Measurements from ENCODE around the gene DYRK1A.

The DYRK1A gene

DNA sequence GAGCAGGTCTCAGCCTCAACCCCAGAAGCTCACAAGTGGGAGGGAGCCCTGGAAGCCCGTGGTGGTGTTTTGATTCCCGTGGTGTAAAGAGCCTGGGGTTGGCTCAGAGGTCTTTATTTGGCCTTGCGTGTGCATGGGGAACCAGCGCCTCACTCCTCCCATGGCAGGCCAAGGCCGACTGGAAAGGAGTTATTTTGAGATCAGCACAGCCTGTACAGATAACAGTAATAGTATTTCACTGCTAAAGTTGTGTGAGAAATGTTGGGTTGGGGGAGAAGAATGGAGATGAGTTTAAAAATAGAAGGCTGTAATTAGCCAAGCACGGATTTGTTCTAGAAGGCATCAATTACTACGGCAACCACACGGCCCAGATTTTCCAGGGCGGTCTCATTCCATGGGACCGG lies 186.5 kb downstream of the DYRK1A start:
- no peak for DNase-seq (ENCODE audit: low read depth)
- H3K4me3 ChIP-seq (ENCODE audit: low read depth, low read length): no peak overlapping the region

DNA sequence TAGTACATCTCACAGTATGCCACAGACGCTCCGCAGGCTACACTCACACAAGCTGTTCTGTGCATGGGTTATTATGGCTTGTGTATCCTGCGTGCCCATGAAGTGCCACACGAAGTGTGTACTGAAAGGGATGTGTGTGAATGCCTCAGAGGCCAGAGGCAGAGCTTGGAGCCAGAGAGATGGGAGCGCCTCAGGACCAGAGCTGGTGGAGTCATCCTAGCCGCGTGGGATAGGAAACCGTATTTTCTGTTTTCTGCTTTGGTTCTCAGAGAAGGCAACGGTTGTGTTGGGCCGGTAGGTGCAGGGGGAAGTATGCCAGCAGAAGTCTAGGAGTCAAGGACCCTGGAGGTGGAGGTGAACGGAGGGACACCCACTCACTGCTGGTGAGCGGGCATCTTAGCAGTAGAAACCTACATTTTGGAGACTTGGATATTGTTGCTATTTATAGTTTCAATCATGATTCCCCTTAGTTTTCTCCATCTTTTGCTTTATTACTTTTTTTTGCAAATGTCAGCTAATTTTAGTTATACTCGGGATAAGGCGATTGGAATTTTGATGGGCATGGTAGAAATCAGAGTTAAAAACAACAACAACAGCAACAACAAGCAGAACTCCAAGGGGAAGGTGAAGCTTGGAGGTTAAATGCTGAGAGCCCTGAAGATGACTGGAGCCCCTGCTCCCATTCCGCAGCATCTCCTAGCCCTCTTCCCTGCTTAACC lies 188.2 kb downstream of the DYRK1A start:
- H3K4me3 ChIP-seq (ENCODE audit: low read depth, low read length): no peak overlapping the region
- no peak for DNase-seq (ENCODE audit: low read depth)

DNA sequence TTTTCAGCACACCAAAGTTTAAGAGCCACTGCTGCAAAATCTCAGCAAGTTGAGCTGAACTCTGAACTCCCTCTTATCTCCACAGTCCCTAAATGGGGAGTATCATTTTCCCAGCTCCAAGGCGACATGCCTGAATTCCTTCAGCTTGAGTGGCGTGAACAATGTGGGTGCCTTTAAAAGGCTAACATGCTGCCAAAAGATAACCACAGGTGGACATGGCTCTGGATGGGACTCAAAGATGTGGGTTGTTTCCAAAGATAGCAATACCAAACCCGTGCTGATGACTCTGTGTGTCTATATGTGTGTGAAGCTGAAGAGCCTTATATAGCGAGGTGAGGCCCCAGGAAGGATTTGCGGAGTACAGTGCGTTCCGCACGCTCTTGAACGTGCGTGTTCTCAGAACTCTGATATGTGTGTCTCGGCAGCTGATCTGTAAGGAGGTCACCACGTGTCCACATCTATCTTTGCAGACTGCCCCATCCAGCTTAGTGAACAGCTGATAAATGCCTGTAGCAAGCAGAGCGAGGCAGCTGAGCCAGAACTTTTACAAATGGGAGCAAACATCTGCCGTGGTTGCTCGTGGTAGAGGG lies 189.2 kb downstream of the DYRK1A start:
- H3K4me3 ChIP-seq (ENCODE audit: low read depth, low read length): no peak overlapping the region
- DNase-seq (ENCODE audit: low read depth): peak; percentile 59

DNA sequence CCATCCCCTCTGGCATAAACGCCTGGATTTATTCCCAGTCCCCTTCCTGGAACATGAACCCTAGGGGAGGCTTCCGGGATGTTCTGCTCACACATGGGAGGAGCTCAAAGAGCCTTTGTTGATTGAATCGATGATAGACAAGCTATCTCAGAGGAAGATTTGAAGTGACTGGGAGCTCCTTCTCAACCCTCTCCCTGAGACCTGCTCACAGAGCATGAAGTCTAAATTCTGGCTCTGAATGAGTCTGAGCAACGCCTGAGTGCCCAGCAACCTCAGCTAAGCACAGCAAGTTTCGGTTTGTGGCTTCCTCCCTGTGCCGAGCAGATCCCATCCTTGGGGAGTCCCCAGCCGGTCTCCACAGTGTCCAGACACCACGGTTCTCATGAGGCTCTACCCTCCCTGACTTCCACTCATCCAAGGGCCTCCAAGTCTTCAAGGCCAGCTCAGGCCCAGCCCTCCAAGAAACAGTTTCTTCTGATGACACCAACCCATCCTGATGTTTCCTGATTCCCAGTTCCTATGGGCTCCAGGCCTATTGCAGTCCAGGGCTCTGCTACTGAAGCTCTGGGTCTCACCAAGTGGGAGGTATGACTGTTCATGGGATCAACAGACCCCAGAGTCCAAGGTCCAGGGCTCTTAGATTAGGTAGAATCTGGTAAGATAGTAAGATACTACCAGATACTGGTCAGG lies 190.8 kb downstream of the DYRK1A start:
- no peak overlapping the region for H3K4me3 ChIP-seq (ENCODE audit: low read depth, low read length)
- DNase-seq (ENCODE audit: low read depth): no peak

DNA sequence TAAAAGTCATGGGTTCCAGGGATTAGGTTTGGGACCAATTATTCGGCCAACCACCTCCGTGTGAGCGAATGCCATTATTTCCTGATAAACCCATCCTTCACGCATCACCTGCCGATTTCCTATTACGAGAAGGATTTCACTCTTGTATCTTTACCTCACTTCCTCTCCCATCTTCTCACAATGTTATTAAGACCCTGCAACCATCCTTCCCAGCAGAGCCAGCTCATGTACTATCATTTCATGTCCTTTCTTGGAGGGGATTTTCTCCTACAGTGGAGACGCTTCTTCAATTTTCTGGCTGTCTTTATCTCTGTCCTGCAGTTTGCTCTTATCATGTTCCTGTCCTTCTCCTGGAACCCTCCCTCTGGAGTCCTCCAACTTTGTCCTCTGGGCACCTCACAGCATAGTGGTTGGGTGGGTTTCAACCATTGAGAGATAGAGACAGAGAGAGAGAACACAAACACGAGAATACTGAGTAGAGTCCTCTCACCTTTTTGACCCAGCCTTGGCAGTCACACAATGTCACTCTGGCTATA lies 192.2 kb downstream of the DYRK1A start:
- H3K4me3 ChIP-seq (ENCODE audit: low read depth, low read length): no peak overlapping the region
- DNase-seq (ENCODE audit: low read depth): no peak

DNA sequence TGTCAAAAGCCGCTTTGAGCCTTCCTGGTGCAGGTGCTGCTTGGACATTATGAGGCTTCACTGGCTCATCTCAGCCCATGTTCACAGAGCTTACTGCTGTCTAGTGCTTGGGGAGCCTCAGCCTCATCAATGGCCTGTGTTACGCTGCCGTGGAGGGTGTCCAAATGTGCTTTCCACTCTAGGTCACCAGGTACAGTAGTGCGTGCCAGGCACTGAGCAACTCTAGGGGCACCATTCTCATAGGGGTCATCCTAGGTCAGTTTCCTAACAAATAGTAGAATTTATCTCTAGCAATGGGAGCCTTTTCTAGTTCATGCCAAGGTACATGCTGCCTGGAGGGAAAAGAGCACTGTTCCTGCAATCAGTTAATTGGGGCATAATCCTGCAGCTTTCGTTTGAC lies 193.8 kb downstream of the DYRK1A start:
- no peak for DNase-seq (ENCODE audit: low read depth)
- no peak overlapping the region for H3K4me3 ChIP-seq (ENCODE audit: low read depth, low read length)

DNA sequence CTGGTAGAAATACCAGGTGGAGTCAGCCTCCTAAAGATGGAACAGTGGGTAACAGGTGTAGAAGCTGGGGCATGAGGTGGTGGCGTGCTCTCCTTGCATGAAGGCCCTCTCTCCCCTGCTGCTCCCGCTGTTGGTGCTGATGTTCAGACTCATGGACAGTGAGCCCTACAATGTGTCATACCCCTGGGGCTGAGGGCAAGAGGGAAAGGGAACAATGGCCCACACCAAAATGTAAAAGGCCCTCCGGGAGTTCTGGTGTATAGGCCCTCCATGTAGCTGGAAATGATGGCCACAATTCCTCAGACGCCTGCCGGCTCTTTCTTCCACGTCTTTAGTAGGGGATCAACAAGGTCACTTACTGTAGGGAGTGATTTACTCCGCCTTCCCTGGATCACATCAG lies 194.9 kb downstream of the DYRK1A start:
- no peak overlapping the region for H3K4me3 ChIP-seq (ENCODE audit: low read depth, low read length)

DNA sequence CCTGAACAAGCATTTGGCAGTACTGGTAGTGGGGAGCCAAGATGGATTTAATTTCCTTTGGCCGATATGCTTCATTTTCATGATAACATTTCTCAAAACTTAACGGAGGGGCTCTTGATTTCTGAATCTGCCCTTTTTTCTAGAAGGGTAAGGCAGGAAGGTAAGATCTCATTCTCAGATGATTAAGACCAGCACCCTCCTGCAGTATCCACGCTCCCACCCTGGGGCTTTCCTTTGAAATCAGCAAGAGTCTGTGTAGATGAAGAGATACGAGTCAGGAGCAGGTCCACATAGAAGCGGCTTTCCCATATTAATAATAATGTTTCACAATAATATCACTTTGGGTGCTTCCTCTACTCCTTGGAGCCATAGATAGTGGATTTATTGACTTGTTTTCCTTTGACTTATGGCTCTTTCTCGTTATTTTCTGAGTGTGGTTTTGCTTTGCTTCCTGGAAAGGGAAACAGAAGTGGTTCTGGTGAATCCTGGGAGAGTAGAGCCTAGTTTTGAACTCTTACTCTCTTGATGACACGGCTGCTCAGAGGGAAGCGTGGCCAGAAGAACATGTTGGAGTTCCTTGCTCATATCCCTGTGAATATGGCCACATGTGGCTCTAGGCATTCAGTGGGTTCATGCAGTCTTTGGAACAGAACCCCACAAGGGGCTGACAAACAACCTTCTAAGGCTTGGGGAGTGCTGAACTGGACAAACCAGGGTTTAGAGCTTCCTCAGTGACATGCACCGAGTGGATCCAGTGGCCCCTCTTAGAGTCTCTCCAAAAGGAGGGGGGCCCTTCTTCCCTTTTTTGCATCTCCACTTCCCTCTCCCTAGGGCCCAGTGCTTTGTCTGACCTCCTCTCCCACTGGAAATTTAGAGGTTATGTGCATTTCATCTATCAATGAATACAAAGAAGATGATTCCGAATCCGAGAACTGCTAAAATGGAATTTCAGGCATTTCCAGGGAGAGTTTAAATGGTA lies 195.7 kb downstream of the DYRK1A start:
- no peak overlapping the region for H3K4me3 ChIP-seq (ENCODE audit: low read depth, low read length)
- no peak for DNase-seq (ENCODE audit: low read depth)

More for the DNA sequence above, 194.9 kb downstream of the DYRK1A start:
- DNase-seq (ENCODE audit: low read depth): no peak

DNA sequence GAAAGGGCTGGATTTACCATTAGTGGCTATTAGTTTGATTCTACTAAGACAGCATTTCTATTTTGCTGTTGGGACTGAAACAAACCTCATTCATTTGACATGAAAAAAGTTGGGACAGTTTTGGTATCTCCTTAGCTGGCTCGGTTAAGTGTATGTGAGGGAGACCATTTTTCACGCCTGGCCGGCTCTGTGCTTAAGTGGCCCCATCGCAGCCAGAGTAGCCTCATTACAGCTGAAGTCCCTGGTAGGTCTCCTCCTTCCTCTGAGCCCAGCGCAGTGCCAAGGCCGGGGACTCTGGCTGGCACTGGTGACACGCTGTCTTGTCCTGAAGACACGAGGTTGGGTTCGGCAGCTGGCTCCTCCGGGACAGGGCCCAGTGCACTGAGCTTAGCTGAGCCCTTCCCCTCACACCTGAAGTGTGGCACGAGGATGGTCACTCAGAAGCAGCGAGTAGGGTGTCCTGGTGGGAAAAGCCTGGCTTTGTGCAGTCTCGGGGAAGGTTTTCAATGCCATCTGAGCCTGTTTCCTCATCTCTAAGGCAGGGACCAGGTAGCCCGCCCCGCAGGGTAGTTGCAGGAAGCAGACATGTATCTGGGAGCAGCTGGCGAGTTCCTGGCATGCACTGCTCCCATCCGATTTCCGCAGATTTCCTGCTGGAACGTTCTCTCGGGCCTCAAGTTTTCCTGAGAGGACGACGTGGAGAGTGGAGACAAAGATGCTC lies 196.5 kb downstream of the DYRK1A start:
- H3K4me3 ChIP-seq (ENCODE audit: low read depth, low read length): peak overlapping the region; percentile 69
- no peak for DNase-seq (ENCODE audit: low read depth)

DNA sequence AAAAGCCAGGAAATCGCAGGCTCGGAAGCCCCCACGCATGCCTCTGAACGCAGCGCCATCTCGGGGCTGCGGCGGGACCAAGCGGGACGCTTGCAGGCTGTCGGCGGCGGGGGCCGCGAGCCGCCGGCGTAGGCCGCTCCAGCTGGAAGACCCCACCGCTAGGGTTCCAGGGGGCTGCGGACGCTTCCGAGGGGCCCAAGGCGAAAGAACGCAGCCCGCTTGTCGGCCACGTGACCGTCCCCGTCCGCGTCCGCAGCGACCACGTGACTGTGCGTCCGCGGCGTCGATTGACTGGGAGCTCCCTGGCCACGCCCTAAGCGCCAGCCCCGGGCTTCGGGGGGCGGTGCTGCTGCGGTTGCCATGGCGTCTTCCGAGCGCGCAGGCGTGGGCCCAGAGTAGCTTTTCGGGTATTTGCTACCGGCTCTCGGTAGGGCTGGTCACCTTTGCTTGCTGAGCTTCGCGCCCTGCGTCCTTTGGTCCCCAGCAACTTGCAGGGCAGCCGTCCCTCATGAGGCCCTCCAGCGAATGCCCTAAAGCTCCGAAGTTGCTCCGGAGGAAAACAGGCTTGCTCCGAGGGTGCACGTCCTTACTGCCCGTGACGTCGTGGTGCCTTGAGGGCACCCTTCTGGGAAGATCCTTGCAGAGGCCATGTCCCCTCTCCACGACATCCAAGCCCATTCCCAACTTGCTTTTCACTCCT lies 197.2 kb downstream of the DYRK1A start:
- H3K4me3 ChIP-seq (ENCODE audit: low read depth, low read length): peak overlapping the region; percentile 69
- peak; percentile 83 for DNase-seq (ENCODE audit: low read depth)

DNA sequence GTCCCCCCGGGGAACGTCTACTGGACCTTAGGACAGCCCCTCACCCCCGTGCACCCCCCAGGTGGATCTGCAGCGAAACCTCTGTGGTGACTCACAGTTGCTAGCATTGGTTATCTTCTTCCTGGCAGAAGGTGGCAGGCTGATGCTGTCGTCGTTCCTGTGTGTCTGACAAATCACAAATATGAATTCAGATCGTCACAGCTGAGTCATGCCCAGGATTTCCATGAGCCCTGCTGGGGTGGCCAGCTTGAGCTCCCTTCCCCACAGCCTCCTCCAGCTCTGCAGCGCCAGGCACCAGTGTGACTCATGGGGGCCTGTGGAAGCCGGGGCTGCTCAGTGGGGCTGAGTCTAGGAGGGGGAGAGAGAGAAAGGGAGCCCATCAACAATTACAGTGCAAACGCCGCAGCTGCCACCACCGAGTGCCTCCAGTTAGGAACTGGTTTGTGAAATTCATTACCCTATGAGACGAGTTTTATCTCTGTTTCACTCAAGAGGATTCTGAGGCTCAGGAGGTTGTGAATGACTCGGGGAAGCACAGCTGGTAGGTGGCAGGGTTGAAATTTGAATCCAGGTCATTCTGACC lies 197.9 kb downstream of the DYRK1A start:
- peak overlapping the region; percentile 69 for H3K4me3 ChIP-seq (ENCODE audit: low read depth, low read length)
- DNase-seq (ENCODE audit: low read depth): peak; percentile 98

DNA sequence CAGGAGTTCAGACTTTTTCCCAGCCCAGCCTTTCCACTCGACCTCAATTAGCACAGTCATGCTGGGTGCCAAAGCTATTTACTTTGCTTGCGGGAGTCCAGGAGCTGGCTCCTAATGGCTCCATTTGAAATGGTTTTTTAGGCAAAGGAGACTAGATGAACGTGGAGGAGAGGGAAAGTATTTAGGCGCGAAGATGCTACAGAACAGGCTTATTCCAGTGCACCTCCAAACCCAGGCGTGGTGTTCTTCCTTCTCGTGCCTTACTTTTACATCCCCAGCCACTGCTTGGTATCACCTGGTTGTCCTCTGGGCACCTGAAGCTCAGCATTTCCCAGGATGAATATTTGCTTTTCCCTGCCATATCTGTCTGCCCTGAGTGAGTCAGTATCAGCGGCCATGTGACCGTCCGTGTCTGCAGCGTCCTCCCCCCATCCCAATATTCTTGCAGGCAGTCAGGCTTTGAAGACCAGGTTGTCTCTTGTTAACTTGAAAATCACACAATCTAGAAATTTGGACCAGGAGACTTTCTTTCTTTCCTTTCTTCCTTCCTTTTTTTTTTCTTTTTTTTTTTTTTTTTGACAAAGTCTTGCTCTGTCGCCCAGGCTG lies 198.5 kb downstream of the DYRK1A start:
- peak overlapping the region; percentile 69 for H3K4me3 ChIP-seq (ENCODE audit: low read depth, low read length)
- no peak for DNase-seq (ENCODE audit: low read depth)

DNA sequence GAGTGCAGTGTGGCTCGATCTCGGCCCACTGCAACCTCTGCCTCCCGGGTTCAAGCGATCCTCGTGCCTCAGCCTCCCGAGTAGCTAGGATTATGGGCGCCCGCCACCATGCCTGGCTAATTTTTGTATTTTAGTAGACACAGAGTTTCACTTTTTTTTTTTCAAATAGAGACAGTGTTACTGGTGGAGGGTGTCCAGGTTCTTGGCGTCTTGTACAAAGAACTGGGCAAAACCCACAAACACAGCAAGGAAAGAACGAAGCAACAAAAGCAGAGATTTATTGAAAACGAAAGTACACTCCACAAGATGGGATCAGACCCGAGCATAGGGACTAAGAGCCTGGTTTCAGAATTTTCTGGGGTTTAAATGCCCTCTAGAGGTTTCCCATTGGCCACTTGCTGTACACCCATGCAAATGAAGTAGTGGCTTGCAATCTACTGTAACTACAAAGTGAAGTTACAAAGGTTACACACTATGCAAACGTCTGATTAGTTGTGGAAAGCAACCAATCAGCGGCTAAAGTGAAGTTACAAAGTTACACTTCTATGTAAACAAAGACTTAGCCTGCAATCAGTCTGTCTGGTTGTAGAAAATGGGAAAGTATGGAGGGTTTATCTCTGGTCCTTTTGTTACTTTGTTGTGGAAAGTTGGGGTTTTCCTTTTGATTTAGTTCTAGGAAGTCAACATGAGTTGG lies 199.1 kb downstream of the DYRK1A start:
- DNase-seq (ENCODE audit: low read depth): no peak
- H3K4me3 ChIP-seq (ENCODE audit: low read depth, low read length): no peak overlapping the region

DNA sequence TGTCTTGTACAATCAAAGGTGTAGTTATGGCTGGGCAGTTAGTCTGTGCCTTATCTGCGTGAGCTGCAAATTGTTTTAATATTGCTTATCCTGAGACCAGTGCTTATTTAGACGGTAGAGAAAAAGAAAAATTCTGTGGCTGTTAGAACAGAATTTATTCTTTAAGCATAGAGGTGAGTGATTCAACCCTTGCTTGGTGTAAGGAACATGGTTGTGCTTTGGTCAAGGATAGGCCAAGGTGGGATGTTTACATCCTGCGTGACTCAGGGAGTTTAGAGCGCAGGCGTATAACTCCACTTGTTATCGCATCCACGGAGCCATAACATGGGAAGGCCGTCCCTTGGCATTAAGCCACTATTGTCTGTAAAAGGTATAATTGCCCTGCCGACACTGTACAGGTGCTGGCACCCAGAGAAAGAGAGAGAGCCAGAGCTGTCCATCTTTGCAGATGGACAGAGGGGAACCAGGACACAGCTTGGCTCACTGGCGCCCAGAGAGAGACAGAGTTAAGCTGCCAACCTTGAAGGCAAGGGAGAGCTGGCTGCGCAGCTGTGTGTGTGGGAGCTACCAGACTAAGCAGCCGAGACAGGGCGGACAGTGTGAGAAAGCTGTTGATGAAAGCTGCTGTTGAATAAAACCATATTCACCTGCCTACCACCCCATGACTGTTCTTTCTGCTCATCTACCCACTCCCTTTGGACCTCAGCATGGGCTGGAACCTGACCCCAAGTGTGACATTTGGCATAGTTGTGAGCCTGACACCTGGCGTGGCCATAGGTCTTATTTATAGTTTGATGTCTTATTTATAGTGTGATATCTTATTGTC lies 200.4 kb downstream of the DYRK1A start:
- no peak overlapping the region for H3K4me3 ChIP-seq (ENCODE audit: low read depth, low read length)
- DNase-seq (ENCODE audit: low read depth): no peak

DNA sequence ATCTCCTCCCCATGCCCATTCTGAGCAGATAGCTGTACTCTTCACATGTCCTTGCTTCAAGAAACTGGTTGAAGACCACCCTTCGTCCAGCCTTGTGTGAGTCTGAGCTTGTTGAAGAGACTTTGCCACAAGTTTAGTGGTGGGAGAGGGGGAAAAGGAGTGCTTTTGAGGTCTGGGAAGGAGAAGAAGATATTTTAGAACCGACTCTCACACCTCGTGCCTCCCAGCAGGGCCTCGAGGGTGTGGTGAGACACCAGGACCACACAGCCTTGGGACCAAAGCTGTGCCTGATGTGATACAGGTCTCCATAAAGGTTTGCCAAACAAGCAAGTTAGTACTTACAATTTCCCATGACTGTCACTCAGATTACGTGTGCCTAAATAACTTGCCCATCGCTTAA lies 201.8 kb downstream of the DYRK1A start:
- no peak overlapping the region for H3K4me3 ChIP-seq (ENCODE audit: low read depth, low read length)
- no peak for DNase-seq (ENCODE audit: low read depth)

DNA sequence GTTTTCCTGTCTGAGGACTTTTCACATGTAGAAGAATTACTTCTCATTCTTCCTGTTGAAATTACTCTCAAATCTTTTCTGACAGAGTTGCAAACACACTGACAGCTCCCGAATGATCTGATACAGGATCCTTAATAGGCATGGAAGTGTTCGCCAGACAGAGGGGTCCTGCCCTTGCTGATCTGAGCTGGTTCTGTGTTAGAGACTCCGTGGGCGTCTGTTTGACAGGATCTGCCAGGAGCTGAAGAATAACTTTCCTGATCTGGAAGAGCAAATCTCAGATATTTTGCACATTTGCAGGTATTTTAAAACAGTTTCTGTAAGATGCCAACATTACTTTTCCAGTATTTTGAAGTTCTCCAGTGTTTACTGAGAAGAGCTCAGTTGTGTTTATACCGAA lies 202.3 kb downstream of the DYRK1A start:
- no peak overlapping the region for H3K4me3 ChIP-seq (ENCODE audit: low read depth, low read length)
- DNase-seq (ENCODE audit: low read depth): no peak

Data from skeletal muscle cell (primary cell).